PC-3 (cell line): Measurements from ENCODE around the gene MDM4.

ENCODE experiments used
- EZH2phosphoT487 ChIP-seq: fragments of 300-600 bp; sonication (generic); IDR thresholded peaks from 2 replicates; pipeline ENCODE4 v1.6.1; 2018; ENCODE audit warnings: mild to moderate bottlenecking, antibody characterized with exemption, low read length, borderline replicate concordance
- TF ChIP-seq, protein P1 (sequence below): fragments of 300-600 bp; sonication (generic); conservative IDR thresholded peaks from 2 replicates; pipeline ENCODE4 v1.5.1; 2017; ENCODE audit warnings: antibody characterized with exemption, low read depth, mild to moderate bottlenecking, low read length

- TF ChIP-seq, protein P1, sequence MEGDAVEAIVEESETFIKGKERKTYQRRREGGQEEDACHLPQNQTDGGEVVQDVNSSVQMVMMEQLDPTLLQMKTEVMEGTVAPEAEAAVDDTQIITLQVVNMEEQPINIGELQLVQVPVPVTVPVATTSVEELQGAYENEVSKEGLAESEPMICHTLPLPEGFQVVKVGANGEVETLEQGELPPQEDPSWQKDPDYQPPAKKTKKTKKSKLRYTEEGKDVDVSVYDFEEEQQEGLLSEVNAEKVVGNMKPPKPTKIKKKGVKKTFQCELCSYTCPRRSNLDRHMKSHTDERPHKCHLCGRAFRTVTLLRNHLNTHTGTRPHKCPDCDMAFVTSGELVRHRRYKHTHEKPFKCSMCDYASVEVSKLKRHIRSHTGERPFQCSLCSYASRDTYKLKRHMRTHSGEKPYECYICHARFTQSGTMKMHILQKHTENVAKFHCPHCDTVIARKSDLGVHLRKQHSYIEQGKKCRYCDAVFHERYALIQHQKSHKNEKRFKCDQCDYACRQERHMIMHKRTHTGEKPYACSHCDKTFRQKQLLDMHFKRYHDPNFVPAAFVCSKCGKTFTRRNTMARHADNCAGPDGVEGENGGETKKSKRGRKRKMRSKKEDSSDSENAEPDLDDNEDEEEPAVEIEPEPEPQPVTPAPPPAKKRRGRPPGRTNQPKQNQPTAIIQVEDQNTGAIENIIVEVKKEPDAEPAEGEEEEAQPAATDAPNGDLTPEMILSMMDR, result no peak
- no peak for TF ChIP-seq EZH2phosphoT487
These were observed 85.9 kb downstream of the MDM4 start for GRCh38 chr1:204602111-204602579.
